GM23338 (cell line): ENCODE data around the gene TIAM1. TPM values are rescaled to one million over a fixed set of nuclear protein-coding genes. Genes with fewer than 3 reads are reported as not detected.

Source experiments
- ATAC-seq: fragments of 200-7000 bp; cut with Tn5 transposase; 3 replicates; pipeline ENCODE4 v1.9.1; 2020
- DNase-seq: peaks from one replicate; pipeline ENCODE4 v3.0.0-alpha.2; 2015; ENCODE audit warnings: low spot score
- H2AFZ ChIP-seq: fragments of 200-600 bp; sonication (generic); 2 replicates; pipeline ENCODE4 v1.8.0; 2016; ENCODE audit warnings: antibody characterized with exemption, mild to moderate bottlenecking, moderate library complexity
- H3F3A ChIP-seq: fragments of 200-600 bp; sonication (generic); replicated peaks from 2 replicates; pipeline ENCODE4 v1.8.0; 2017; ENCODE audit warnings: antibody characterized with exemption, mixed run types, low read depth
- H3K27ac ChIP-seq: fragments of 200-600 bp; sonication (generic); 2 replicates; pipeline ENCODE4 v1.6.1; 2016; ENCODE audit warnings: low read depth
- H3K27me3 ChIP-seq: fragments of 200-600 bp; sonication (generic); 2 replicates; pipeline ENCODE4 v1.8.0; 2016; ENCODE audit warnings: mild to moderate bottlenecking, mixed run types, moderate library complexity; ENCODE audit not compliant: insufficient read depth
- H3K36me3 ChIP-seq: fragments of 200-600 bp; sonication (generic); 2 replicates; pipeline ENCODE4 v1.8.0; 2016; ENCODE audit warnings: mild to moderate bottlenecking; ENCODE audit not compliant: insufficient read depth
- H3K4me1 ChIP-seq: fragments of 200-600 bp; sonication (generic); 2 replicates; pipeline ENCODE4 v1.8.0; 2016; ENCODE audit warnings: mild to moderate bottlenecking, moderate library complexity; ENCODE audit not compliant: insufficient read depth
- H3K4me2 ChIP-seq: fragments of 200-600 bp; sonication (generic); 2 replicates; pipeline ENCODE4 v1.7.1; 2017; ENCODE audit warnings: mixed run types
- H3K4me3 ChIP-seq: fragments of 200-600 bp; sonication (generic); 2 replicates; pipeline ENCODE4 v1.6.1; 2016; ENCODE audit warnings: mixed run types
- H3K79me2 ChIP-seq: fragments of 200-600 bp; sonication (generic); replicated peaks from 2 replicates; pipeline ENCODE4 v1.8.0; 2017; ENCODE audit warnings: mild to moderate bottlenecking; ENCODE audit not compliant: insufficient read depth
- H3K9me2 ChIP-seq: fragments of 200-600 bp; sonication (generic); 2 replicates; pipeline ENCODE4 v1.8.0; 2017; ENCODE audit not compliant: insufficient read depth
- H4K20me1 ChIP-seq: fragments of 200-600 bp; sonication (generic); replicated peaks from 2 replicates; pipeline ENCODE4 v1.8.0; 2017; ENCODE audit warnings: mild to moderate bottlenecking; ENCODE audit not compliant: insufficient read depth
- H3K27ac Mint-ChIP-seq: 2 replicates; pipeline ENCODE4 v1.8.0; 2020; ENCODE audit warnings: inconsistent platforms, mild to moderate bottlenecking, moderate library complexity, mixed read lengths
- H3K27me3 Mint-ChIP-seq: 3 replicates; pipeline ENCODE4 v1.8.0; 2022; ENCODE audit warnings: low read depth, mild to moderate bottlenecking, moderate library complexity, mixed read lengths, inconsistent platforms; ENCODE audit not compliant: insufficient read depth, poor library complexity
- H3K36me3 Mint-ChIP-seq: 3 replicates; pipeline ENCODE4 v1.8.0; 2021; ENCODE audit warnings: low read depth, mild to moderate bottlenecking, inconsistent platforms, moderate library complexity, mixed read lengths
- H3K4me1 Mint-ChIP-seq: 3 replicates; pipeline ENCODE4 v1.8.0; 2020; ENCODE audit warnings: mild to moderate bottlenecking, inconsistent platforms, mixed read lengths
- H3K4me3 Mint-ChIP-seq: 3 replicates; pipeline ENCODE4 v1.8.0; 2021; ENCODE audit warnings: moderate library complexity, mild to moderate bottlenecking, inconsistent platforms, mixed read lengths
- H3K9me3 Mint-ChIP-seq: 3 replicates; pipeline ENCODE4 v1.8.0; 2020; ENCODE audit warnings: moderate library complexity, mild to moderate bottlenecking, inconsistent platforms, mixed read lengths
- JUNB ChIP-seq: IDR thresholded peaks from one replicate; pipeline ENCODE4 v1.6.1; 2016; ENCODE audit warnings: antibody characterized with exemption; ENCODE audit not compliant: unreplicated experiment
- POLR2AphosphoS5 ChIP-seq: IDR thresholded peaks from 2 replicates; pipeline ENCODE4 v1.6.1; 2016; ENCODE audit warnings: antibody characterized with exemption, low read depth
- STAT1 ChIP-seq: IDR thresholded peaks from one replicate; pipeline ENCODE4 v1.6.1; 2016; ENCODE audit warnings: antibody characterized with exemption; ENCODE audit not compliant: unreplicated experiment
- ZNF331 ChIP-seq: fragments of 250-450 bp; sonication (Bioruptor Pico); IDR thresholded peaks from 2 replicates; pipeline ENCODE4 v1.5.0; 2020; ENCODE audit warnings: low read depth, mild to moderate bottlenecking, moderate library complexity
- polyA plus RNA-seq: library from polyadenylated mRNA; unstranded; fragments of >200 nt; fragmentation: Nextera tagmentation; extraction: Ambion mirVana; gene quantifications from 2 replicates; pipeline ENCODE4 v1.2.1, GENCODE V29; 2016
- total RNA-seq: library from RNA; depleted of rRNA; stranded (reverse); fragments of >200 nt; shearing (Covaris generic); gene quantifications from 2 replicates; pipeline ENCODE4 v1.2.3, GENCODE V29; 2014
- TF ChIP-seq, protein P1 (sequence below), 2 experiments: fragments of 200-600 bp in 1 of 2; sonication (generic) in 1 of 2; conservative IDR thresholded peaks; 2 replicates each; pipeline versions ENCODE4 v1.5.1 to v1.6.1; 2016 to 2017; ENCODE audit warnings: antibody characterized with exemption in 2 of 2, low read depth in 2 of 2, mild to moderate bottlenecking in 2 of 2, moderate library complexity in 1 of 2
- TF ChIP-seq, protein P2 (sequence below): IDR thresholded peaks from 2 replicates; pipeline ENCODE4 v1.6.1; 2016; ENCODE audit warnings: antibody characterized with exemption
- TF ChIP-seq, protein P3 (sequence below): IDR thresholded peaks from one replicate; pipeline ENCODE4 v1.6.1; 2018; ENCODE audit warnings: antibody characterized with exemption; ENCODE audit not compliant: unreplicated experiment

TIAM1 gene
- total and polyA plus RNA-seq, 2 experiments from 2014 or later: 18.5 to 20.0 TPM

DNA sequence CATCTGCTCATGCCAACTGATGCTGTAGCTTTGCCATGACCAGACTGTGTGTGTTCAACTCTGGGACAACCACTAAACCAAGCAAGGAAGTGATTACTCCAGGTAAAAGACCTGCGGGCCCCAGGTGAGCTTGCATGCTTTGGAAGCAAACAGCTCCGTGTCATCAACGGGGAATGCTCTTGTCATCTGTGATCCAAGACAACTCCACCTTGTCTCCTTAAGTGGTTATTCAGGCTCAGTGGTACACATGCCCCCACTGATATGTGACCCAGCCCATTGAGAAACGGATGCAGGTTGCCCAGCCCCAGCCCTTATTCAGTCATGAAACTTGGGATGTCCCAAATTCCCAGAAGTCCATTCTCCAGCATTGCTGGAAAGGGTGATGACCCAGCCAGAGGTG, 89.0 kb downstream of the TIAM1 start:
- H3K27me3 Mint-ChIP-seq: peaks cover 4% of the 10 kb centered on the region
- Histone ChIP-seq H4K20me1 (no peaks in the 10 kb centered on the region), H3K4me1 (peaks cover 22% of the 10 kb centered on the region), H3K79me2 (no peaks in the 10 kb centered on the region), H3K4me3 (no peak overlapping the region), H3K9me2 (no peaks in the 10 kb centered on the region), H2AFZ (no peak overlapping the region), H3K27ac (no peak overlapping the region), H3K27me3 (no peaks in the 10 kb centered on the region), H3K4me2 (no peak overlapping the region), H3F3A (no peaks in the 10 kb centered on the region), H3K36me3 (no peaks in the 10 kb centered on the region)
- no peak overlapping the region for H3K27ac Mint-ChIP-seq
- H3K9me3 Mint-ChIP-seq: no peaks in the 10 kb centered on the region
- DNase-seq: no peak
- H3K36me3 Mint-ChIP-seq: no peaks in the 10 kb centered on the region
- ATAC-seq: no peak
- TF ChIP-seq POLR2AphosphoS5 (no peak), STAT1 (no peak), ZNF331 (no peak), JUNB (no peak)
- TF ChIP-seq, protein P1, sequence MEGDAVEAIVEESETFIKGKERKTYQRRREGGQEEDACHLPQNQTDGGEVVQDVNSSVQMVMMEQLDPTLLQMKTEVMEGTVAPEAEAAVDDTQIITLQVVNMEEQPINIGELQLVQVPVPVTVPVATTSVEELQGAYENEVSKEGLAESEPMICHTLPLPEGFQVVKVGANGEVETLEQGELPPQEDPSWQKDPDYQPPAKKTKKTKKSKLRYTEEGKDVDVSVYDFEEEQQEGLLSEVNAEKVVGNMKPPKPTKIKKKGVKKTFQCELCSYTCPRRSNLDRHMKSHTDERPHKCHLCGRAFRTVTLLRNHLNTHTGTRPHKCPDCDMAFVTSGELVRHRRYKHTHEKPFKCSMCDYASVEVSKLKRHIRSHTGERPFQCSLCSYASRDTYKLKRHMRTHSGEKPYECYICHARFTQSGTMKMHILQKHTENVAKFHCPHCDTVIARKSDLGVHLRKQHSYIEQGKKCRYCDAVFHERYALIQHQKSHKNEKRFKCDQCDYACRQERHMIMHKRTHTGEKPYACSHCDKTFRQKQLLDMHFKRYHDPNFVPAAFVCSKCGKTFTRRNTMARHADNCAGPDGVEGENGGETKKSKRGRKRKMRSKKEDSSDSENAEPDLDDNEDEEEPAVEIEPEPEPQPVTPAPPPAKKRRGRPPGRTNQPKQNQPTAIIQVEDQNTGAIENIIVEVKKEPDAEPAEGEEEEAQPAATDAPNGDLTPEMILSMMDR (conservative IDR thresholded peaks at IDR 0.05; ENCODE audit: low read depth in 2 of 2): no peak
- TF ChIP-seq, protein P2, sequence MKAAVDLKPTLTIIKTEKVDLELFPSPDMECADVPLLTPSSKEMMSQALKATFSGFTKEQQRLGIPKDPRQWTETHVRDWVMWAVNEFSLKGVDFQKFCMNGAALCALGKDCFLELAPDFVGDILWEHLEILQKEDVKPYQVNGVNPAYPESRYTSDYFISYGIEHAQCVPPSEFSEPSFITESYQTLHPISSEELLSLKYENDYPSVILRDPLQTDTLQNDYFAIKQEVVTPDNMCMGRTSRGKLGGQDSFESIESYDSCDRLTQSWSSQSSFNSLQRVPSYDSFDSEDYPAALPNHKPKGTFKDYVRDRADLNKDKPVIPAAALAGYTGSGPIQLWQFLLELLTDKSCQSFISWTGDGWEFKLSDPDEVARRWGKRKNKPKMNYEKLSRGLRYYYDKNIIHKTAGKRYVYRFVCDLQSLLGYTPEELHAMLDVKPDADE: no peak
- TF ChIP-seq, protein P3, sequence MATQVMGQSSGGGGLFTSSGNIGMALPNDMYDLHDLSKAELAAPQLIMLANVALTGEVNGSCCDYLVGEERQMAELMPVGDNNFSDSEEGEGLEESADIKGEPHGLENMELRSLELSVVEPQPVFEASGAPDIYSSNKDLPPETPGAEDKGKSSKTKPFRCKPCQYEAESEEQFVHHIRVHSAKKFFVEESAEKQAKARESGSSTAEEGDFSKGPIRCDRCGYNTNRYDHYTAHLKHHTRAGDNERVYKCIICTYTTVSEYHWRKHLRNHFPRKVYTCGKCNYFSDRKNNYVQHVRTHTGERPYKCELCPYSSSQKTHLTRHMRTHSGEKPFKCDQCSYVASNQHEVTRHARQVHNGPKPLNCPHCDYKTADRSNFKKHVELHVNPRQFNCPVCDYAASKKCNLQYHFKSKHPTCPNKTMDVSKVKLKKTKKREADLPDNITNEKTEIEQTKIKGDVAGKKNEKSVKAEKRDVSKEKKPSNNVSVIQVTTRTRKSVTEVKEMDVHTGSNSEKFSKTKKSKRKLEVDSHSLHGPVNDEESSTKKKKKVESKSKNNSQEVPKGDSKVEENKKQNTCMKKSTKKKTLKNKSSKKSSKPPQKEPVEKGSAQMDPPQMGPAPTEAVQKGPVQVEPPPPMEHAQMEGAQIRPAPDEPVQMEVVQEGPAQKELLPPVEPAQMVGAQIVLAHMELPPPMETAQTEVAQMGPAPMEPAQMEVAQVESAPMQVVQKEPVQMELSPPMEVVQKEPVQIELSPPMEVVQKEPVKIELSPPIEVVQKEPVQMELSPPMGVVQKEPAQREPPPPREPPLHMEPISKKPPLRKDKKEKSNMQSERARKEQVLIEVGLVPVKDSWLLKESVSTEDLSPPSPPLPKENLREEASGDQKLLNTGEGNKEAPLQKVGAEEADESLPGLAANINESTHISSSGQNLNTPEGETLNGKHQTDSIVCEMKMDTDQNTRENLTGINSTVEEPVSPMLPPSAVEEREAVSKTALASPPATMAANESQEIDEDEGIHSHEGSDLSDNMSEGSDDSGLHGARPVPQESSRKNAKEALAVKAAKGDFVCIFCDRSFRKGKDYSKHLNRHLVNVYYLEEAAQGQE: no peak
- H3K4me3 Mint-ChIP-seq: no peak overlapping the region
- H3K4me1 Mint-ChIP-seq: peaks cover 38% of the 10 kb centered on the region

DNA sequence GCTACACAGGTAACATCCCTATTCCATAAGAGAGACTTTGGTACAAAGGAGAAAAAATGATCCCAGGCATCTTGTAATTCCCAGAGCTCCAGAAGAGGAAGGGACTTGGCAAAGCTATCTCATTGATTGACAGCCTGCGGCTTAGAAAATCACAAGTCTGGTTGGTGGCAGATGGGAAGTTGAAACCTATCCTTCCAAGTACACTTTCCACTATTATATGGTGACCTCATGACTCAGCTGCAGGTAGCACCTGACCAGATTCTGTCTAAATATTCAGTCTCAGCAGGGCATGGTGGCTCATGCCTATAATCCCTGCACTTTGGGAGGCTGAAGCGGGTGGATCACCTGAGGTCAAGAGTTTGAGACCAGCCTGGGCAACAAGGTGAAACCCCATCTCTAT, 89.9 kb downstream of the TIAM1 start:
- H3K4me1 ChIP-seq: peaks cover 22% of the 10 kb centered on the region
- Mint-ChIP-seq H3K27me3 (peaks cover 4% of the 10 kb centered on the region), H3K36me3 (peaks cover 4% of the 10 kb centered on the region; the same call in 2 of the 3 replicates), H3K4me3 (no peak overlapping the region), H3K27ac (no peak overlapping the region), H3K4me1 (peaks cover 38% of the 10 kb centered on the region), H3K9me3 (no peaks in the 10 kb centered on the region)
- H4K20me1 ChIP-seq: no peaks in the 10 kb centered on the region
- H3K36me3 ChIP-seq: no peaks in the 10 kb centered on the region
- DNase-seq (no peak), ATAC-seq (no peak)
- H3K9me2 ChIP-seq: no peaks in the 10 kb centered on the region
- no peaks in the 10 kb centered on the region for H3F3A ChIP-seq
- no peak overlapping the region for H3K4me2 ChIP-seq
- H3K4me3 ChIP-seq: no peak overlapping the region
- H3K27me3 ChIP-seq: no peaks in the 10 kb centered on the region
- no peak overlapping the region for H2AFZ ChIP-seq
- H3K27ac ChIP-seq: no peak overlapping the region
- no peaks in the 10 kb centered on the region for H3K79me2 ChIP-seq
- TF ChIP-seq, protein P3: no peak
- TF ChIP-seq, protein P2: no peak
